Endothelial cell of umbilical vein (primary cell): ENCODE measurements around the gene GLUD1. TPM values are rescaled to one million over a fixed set of nuclear protein-coding genes. Genes with fewer than 3 reads are reported as not detected.

Source experiments
- BruUV-seq: library from RNA; stranded (reverse); fragments of 400-500 nt; replicated peaks from 2 replicates; lab custom pipeline; 2021; lab: Mats Ljungman, UMichigan
- CTCF ChIA-PET: fragments of 300-600, 350-600 bp; sonication (Branson Sonifier 250); formaldehyde crosslinking; loops from one replicate; lab custom pipeline; 2021; ENCODE audit warnings: antibody characterized with exemption, inconsistent platforms; lab: Charles Lee
- POLR2A ChIA-PET: fragments of 300-600, 350-600 bp; sonication (Branson Sonifier 250); formaldehyde crosslinking; loops from one replicate; lab custom pipeline; 2021; ENCODE audit warnings: antibody characterized with exemption, inconsistent platforms; lab: Charles Lee
- DNase-seq: peaks from one replicate; pipeline ENCODE4 v3.0.0-alpha.2; 2011; ENCODE audit warnings: low read depth, low spot score
- FAIRE-seq: peaks from 2 replicates; lab custom pipeline; 2011; peaks lifted over from hg19 to GRCh38; lab: Jason Lieb, UNC
- H2AFZ ChIP-seq: 2 replicates; pipeline ENCODE4 v1.6.0; 2012; ENCODE audit warnings: low read depth, low read length, control low read depth, inconsistent platforms
- H3K27ac ChIP-seq: 2 replicates; pipeline ENCODE4 v1.5.1; 2011; ENCODE audit warnings: low read depth, mild to moderate bottlenecking, control low read depth, low read length, moderate library complexity; ENCODE audit not compliant: insufficient read depth
- H3K27me3 ChIP-seq, 2 experiments: 2 replicates each; pipeline versions ENCODE4 v1.6.0 to v1.6.1; 2011; ENCODE audit warnings: low read length in 2 of 2, mixed read lengths in 1 of 2; ENCODE audit not compliant: control insufficient read depth in 2 of 2, insufficient read depth in 2 of 2
- H3K36me3 ChIP-seq, 2 experiments: 2 replicates in 1 of 2; 3 replicates in 1 of 2; pipeline ENCODE4 v1.5.1; 2011; ENCODE audit warnings: low read length in 2 of 2, mild to moderate bottlenecking in 1 of 2, moderate library complexity in 1 of 2; ENCODE audit not compliant: control insufficient read depth in 2 of 2, insufficient read depth in 2 of 2; ENCODE audit errors: extremely low read depth in 1 of 2
- H3K4me1 ChIP-seq: 3 replicates; pipeline ENCODE4 v1.5.1; 2011; ENCODE audit warnings: mild to moderate bottlenecking, low read length; ENCODE audit not compliant: control insufficient read depth, insufficient read depth; ENCODE audit errors: extremely low read depth
- H3K4me2 ChIP-seq: 2 replicates; pipeline ENCODE4 v1.6.1; 2011; ENCODE audit warnings: low read length, control low read depth, mixed read lengths; ENCODE audit not compliant: insufficient read depth
- H3K4me3 ChIP-seq, 3 experiments: fragments of 200-600 bp in 1 of 3; sonication (generic), shearing (Covaris generic) in 1 of 3; replicated peaks in 1 of 3; 2 replicates each; pipeline ENCODE4 v1.5.1; 2011 to 2016; ENCODE audit warnings: control low read depth in 3 of 3, low read length in 3 of 3, mild to moderate bottlenecking in 2 of 3, inconsistent platforms in 1 of 3, low read depth in 1 of 3, moderate library complexity in 1 of 3; ENCODE audit not compliant: insufficient read depth in 1 of 3
- H3K79me2 ChIP-seq: 2 replicates; pipeline ENCODE4 v1.6.0; 2012; ENCODE audit warnings: low read length, inconsistent platforms; ENCODE audit not compliant: control insufficient read depth, insufficient read depth
- H3K9ac ChIP-seq: replicated peaks from 2 replicates; pipeline ENCODE3; 2011; ENCODE audit warnings: low read length, control low read depth; ENCODE audit not compliant: insufficient read depth; ENCODE audit errors: extremely low read depth
- H3K9me1 ChIP-seq: replicated peaks from 3 replicates; pipeline ENCODE4 v1.6.0; 2011; ENCODE audit warnings: mild to moderate bottlenecking, low read length; ENCODE audit not compliant: control insufficient read depth, insufficient read depth; ENCODE audit errors: extremely low read depth
- H3K9me3 ChIP-seq: replicated peaks from 2 replicates; pipeline ENCODE4 v1.5.1; 2012; ENCODE audit warnings: low read length, inconsistent platforms; ENCODE audit not compliant: control insufficient read depth, insufficient read depth
- H4K20me1 ChIP-seq: replicated peaks from 2 replicates; pipeline ENCODE3; 2011; ENCODE audit warnings: mild to moderate bottlenecking, low read length; ENCODE audit not compliant: control insufficient read depth, insufficient read depth; ENCODE audit errors: extremely low read depth
- EZH2 ChIP-seq: IDR thresholded peaks from 2 replicates; pipeline ENCODE4 v1.6.1; 2012; ENCODE audit warnings: borderline replicate concordance, low read depth, mild to moderate bottlenecking, moderate library complexity, low read length, inconsistent platforms; ENCODE audit not compliant: severe bottlenecking
- FOS ChIP-seq: IDR thresholded peaks from 2 replicates; pipeline ENCODE4 v1.6.1; 2011; ENCODE audit warnings: mild to moderate bottlenecking, low read length, moderate library complexity, borderline replicate concordance; ENCODE audit not compliant: insufficient read depth
- GATA2 ChIP-seq: IDR thresholded peaks from 2 replicates; pipeline ENCODE4 v1.7.0; 2011; ENCODE audit warnings: low read depth, mild to moderate bottlenecking, moderate library complexity, mixed read lengths, low read length; ENCODE audit not compliant: insufficient read length, insufficient read depth
- JUN ChIP-seq: IDR thresholded peaks from 2 replicates; pipeline ENCODE4 v1.6.1; 2011; ENCODE audit warnings: borderline replicate concordance, low read depth; ENCODE audit not compliant: insufficient read length, insufficient read depth
- MYC ChIP-seq: IDR thresholded peaks from one replicate; pipeline ENCODE4 v1.6.1; 2011; ENCODE audit warnings: mild to moderate bottlenecking, low read depth, low read length
- POLR2A ChIP-seq: IDR thresholded peaks from 2 replicates; pipeline ENCODE4 v1.6.1; 2012; ENCODE audit warnings: low read depth, mild to moderate bottlenecking, control low read depth, low read length
- POLR2AphosphoS5 ChIP-seq: IDR thresholded peaks from 2 replicates; pipeline ENCODE4 v1.6.1; 2012; ENCODE audit warnings: low read depth, mild to moderate bottlenecking, control low read depth, low read length, moderate library complexity; ENCODE audit not compliant: insufficient read depth
- dilution Hi-C: fragments of 300-500 bp; cut with MboI; formaldehyde crosslinking; loops from one replicate; pipeline ENCODE4 v1.15.0; 2019; ENCODE audit warnings: low sequenced_read_pairs; ENCODE audit not compliant: extremely low pct_ligation_motif_present
- intact Hi-C: fragments of 100-400 bp; cut with micrococcal nuclease; formaldehyde crosslinking; loops from one replicate; pipeline ENCODE4 v1.10.0; 2022
- polyA plus RNA-seq, 4 experiments: library from polyadenylated mRNA; depleted of rRNA in 3 of 4; stranded (reverse) in 3 of 4; unstranded in 1 of 4; fragments of >200 nt; gene quantifications; 2 replicates each; pipeline versions ENCODE4 v1.2.1 to v1.2.3, GENCODE V29; 2011 to 2012; ENCODE audit warnings: missing spikeins in 1 of 4
- total RNA-seq: library from RNA; stranded (reverse); gene quantifications from 2 replicates; pipeline ENCODE4 v1.2.3, GENCODE V29; 2021
- TF ChIP-seq, protein P1 (sequence below), 2 donors: IDR thresholded peaks; 1 replicate in 1 of 2; 2 replicates in 1 of 2; pipeline ENCODE4 v1.5.1; 2011; ENCODE audit warnings: low read length in 2 of 2, mild to moderate bottlenecking in 2 of 2, moderate library complexity in 2 of 2, control low read depth in 1 of 2, inconsistent platforms in 1 of 2, low read depth in 1 of 2; ENCODE audit not compliant: insufficient read depth in 1 of 2; ENCODE audit errors: extremely low read depth in 1 of 2
- TF ChIP-seq, protein P2 (sequence below): IDR thresholded peaks from 2 replicates; pipeline ENCODE4 v1.6.1; 2011; ENCODE audit not compliant: insufficient read depth, insufficient read length

GLUD1 gene
- total and polyA plus RNA-seq, 2 donors (not counting 3 experiments of a cell fraction or from before 2014, with no cell fraction given) = 41.9 to 94.7 TPM

DNA sequence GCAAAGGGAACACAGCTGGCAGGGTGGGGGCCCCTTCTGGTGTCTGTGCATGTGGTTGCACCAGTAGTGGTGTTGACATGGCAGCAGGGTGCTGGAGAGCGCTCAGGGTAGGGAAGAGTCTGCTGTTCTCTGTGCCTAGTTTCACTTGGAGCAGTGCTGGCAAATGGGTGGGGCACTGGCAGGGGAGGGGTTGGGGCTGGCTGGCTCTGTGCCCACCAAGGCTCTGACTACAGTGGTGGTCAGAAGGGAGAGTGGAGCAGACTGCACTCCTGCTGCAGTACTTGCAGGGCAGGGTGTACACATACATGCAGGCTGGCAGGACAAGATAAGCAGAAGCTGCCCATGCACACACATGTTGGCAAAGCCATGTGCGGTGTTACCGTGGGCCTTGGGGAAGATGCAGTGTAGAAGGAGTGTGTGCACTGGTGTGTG, 56.3 kb downstream of the GLUD1 start:
- Histone ChIP-seq H4K20me1 (no peaks in the 10 kb centered on the region), H2AFZ (no peak overlapping the region), H3K4me2 (no peak overlapping the region), H3K4me3 (no peak overlapping the region), H3K9me1 (no peaks in the 10 kb centered on the region), H3K4me1 (no peaks in the 10 kb centered on the region), H3K9me3 (no peaks in the 10 kb centered on the region), H3K27me3 (peaks cover 0 to 10% of the 10 kb centered on the region in 2 experiments), H3K27ac (no peak overlapping the region), H3K79me2 (no peaks in the 10 kb centered on the region), H3K9ac (no peak overlapping the region), H3K36me3 (no peaks in the 10 kb centered on the region)
- dilution Hi-C loops (no loop called here), intact Hi-C loops (no loop called here)
- no peak for FAIRE-seq
- DNase-seq = no peak
- ChIA-PET CTCF (interaction anchor here (0.8 to 1.0 kb wide), 3 partner anchors 8 to 49 kb away, joined by 3 read pairs; no protein-coding TSS in a partner anchor), POLR2A (no interaction called here)
- BruUV-seq = no TSS peak
- no peak for TF ChIP-seq JUN
- no peak for TF ChIP-seq POLR2A
- TF ChIP-seq, protein P1, sequence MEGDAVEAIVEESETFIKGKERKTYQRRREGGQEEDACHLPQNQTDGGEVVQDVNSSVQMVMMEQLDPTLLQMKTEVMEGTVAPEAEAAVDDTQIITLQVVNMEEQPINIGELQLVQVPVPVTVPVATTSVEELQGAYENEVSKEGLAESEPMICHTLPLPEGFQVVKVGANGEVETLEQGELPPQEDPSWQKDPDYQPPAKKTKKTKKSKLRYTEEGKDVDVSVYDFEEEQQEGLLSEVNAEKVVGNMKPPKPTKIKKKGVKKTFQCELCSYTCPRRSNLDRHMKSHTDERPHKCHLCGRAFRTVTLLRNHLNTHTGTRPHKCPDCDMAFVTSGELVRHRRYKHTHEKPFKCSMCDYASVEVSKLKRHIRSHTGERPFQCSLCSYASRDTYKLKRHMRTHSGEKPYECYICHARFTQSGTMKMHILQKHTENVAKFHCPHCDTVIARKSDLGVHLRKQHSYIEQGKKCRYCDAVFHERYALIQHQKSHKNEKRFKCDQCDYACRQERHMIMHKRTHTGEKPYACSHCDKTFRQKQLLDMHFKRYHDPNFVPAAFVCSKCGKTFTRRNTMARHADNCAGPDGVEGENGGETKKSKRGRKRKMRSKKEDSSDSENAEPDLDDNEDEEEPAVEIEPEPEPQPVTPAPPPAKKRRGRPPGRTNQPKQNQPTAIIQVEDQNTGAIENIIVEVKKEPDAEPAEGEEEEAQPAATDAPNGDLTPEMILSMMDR (IDR thresholded peaks at IDR 0.05; ENCODE audit: extremely low read depth in 1 of 2, insufficient read depth in 1 of 2, low read depth in 1 of 2, low read length in 2 of 2) = no peak
- TF ChIP-seq FOS = no peak
- no peak for TF ChIP-seq POLR2AphosphoS5
- no peak for TF ChIP-seq GATA2
- TF ChIP-seq, protein P2, sequence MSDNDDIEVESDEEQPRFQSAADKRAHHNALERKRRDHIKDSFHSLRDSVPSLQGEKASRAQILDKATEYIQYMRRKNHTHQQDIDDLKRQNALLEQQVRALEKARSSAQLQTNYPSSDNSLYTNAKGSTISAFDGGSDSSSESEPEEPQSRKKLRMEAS = no peak
- TF ChIP-seq EZH2 = no peak
- no peak for TF ChIP-seq MYC
